Hepatocyte (in vitro differentiated cells): Measurements from ENCODE around the gene CEP131.

Experiments used
- EZH2 ChIP-seq: fragments of 200-600 bp; sonication (generic); IDR thresholded peaks from 2 replicates; pipeline ENCODE4 v1.6.1; 2016; ENCODE audit warnings: antibody characterized with exemption, mild to moderate bottlenecking, borderline replicate concordance
- EZH2phosphoT487 ChIP-seq: fragments of 200-600 bp; sonication (generic); IDR thresholded peaks from one replicate; pipeline ENCODE4 v1.6.1; 2018; ENCODE audit warnings: antibody characterized with exemption, mild to moderate bottlenecking, low read depth, moderate library complexity; ENCODE audit not compliant: unreplicated experiment, severe bottlenecking
- TF ChIP-seq, protein P1 (sequence below): fragments of 200-600 bp; sonication (generic); IDR thresholded peaks from 2 replicates; pipeline ENCODE4 v1.5.1; 2016; ENCODE audit warnings: antibody characterized with exemption, mild to moderate bottlenecking; ENCODE audit not compliant: poor library complexity

DNA sequence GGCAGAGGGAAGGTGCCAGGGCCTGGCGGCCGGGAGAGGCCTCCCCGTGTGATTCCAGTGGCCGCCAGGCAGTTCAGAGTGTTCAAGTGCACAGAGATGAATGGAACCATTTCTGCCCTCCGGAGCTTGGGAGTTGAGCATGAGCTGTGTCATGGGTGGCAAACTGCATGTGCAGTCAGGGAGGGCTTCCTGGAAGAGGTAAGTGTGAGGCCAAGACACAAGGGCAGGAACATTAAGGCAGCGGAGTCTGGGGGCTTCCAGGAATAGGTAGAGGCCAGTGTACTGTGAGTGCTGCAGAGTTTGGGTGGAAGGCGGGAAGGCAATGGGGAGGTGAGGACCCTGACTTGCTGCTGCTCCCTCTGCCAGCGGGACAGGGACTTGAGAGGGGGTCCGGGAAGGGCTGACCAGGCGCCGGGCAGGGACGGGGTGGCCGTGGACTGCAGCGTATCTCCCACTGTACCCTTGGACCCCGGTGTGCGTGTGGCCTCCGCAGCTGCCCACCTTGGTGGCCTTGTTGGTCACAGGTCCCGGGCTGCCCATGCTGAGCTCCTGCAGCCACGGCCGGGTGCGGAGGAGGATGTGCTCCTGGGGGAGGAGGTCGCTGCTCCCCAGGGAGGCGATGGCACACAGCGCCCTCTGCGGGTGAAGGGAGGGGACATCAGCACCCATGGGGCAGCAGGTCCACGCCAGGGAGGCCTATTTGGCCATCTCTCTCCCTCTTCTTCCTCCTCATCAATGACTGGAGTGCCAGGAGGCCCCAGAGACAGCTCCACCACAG lies 7.5 kb upstream of the CEP131 start:
- TF ChIP-seq, protein P1, sequence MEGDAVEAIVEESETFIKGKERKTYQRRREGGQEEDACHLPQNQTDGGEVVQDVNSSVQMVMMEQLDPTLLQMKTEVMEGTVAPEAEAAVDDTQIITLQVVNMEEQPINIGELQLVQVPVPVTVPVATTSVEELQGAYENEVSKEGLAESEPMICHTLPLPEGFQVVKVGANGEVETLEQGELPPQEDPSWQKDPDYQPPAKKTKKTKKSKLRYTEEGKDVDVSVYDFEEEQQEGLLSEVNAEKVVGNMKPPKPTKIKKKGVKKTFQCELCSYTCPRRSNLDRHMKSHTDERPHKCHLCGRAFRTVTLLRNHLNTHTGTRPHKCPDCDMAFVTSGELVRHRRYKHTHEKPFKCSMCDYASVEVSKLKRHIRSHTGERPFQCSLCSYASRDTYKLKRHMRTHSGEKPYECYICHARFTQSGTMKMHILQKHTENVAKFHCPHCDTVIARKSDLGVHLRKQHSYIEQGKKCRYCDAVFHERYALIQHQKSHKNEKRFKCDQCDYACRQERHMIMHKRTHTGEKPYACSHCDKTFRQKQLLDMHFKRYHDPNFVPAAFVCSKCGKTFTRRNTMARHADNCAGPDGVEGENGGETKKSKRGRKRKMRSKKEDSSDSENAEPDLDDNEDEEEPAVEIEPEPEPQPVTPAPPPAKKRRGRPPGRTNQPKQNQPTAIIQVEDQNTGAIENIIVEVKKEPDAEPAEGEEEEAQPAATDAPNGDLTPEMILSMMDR = no peak
- TF ChIP-seq EZH2 = no peak
- no peak for TF ChIP-seq EZH2phosphoT487
